Fibroblast of skin of abdomen (primary cell): ENCODE measurements around the gene SULT1E1.
"Not testable (repeated sequence)": the region's sequence is repeated elsewhere in the genome, so short reads cannot be mapped to it uniquely, and the experiment has no call there.

Source experiments
- DNase-seq: peaks from one replicate; pipeline ENCODE4 v3.0.0-alpha.2; 2013

Gene SULT1E1

DNA sequence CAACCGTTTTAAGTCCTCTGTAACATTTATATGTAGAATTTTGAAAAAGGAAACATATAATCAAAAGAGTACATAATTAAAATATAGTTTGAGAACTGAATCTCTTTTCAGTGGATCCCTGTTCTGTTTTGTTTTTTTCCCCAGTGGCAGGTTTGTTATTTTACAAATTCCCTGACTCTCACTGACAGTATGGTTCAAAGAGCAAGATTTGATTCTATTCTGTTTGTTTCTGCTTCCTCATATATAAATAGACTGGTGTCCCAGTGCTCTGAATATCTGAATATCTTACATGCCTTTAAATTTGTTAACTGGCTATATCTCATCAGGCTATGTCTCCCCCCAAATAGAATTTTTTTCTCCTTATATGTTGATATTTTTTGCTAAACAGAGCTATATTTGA lies 16.6 kb downstream of the SULT1E1 start:
- no peak for DNase-seq

GRCh38 chr4:69838977-69839376 lies 21.0 kb downstream of the SULT1E1 start:
- DNase-seq, result no peak

DNA sequence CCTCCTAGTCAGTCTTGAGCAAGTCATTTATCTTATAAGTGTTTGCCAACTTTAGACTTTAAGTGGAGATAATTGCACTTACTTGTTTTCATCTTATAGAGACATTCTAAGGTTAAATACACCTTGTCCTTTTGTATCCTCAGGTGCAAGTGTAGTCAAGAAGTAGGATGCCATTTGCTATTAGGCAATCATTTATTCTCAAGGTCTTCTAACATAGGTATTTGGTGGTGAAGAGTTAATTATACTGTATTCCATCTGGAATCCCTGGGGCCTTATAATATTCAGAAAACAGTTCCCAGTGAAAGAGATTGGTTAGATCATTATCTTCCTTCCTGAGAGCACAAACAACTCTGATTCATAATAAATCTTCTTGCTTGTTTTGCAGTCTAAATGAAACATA lies 23.7 kb downstream of the SULT1E1 start:
- no peak for DNase-seq

DNA sequence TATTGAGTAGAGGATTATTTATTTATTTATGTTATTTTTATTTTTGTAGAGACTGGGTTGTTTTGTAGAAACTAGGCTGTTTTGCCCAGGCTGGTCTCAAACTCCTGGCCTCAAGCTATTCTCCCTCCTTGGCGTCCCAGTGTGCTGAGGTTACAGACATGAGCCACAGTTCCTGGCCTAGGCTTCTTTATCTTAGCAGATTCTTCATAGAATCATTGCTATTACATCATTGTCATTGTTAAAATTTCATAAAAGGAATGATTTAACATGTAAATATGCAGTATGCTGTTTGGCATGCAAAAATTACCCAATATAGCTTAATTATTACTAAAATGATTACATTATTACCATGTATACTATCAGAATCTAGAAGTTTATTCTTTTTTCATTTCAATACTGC lies 24.2 kb downstream of the SULT1E1 start:
- DNase-seq, result no peak

DNA sequence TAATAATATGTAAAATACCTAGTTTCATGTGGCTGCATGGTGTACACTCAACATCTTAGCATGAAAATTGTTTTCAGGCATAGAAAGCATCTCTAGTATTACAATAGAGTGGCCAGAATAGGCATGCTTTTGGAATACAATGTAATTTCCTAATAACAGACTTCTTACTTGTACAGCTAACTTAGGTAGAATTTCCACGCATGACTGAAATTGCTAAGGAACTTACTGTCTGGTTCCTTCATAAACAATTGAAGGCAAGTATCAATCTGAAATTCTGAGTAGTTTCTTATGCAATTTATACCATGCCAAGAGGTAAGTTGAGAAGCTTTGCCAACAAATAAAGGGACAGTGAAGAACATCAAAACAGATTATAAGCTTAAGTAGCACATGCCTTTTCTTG lies 26.7 kb downstream of the SULT1E1 start:
- no peak for DNase-seq

DNA sequence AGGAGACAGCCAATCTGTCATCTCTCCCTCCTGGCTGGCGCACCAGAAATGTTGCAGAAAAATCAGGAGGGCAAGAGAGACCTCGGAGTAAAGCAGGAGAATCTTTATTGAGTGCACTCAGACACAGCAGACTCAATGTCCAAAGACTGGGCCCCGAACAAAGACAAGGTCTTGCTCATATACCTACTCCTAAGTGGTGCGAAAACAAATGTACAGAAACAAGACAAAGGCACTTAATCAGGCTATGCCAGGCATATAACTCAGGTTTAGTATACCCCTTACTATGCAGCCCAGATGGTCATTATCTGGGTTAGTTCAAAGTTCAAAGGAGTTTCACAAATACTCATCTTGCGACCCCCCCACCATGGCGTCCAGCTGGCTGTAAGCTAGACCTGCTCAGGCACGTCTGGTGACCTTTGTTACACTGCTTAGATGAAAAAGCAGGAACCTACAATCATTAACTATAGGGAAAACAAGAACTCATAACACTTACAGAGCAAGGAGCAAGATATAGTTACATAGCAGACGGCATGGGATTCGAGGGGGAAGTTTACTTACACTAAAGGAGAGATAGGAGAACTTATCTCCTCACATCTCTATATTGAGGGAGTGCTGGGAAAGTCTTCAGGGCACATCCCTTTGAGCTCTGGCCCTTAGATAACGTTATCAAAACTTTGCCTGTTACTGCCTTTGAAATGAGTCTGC lies 27.5 kb downstream of the SULT1E1 start:
- no peak for DNase-seq

GRCh38 chr4:69831646-69832325 lies 28.2 kb downstream of the SULT1E1 start:
- no peak for DNase-seq

DNA sequence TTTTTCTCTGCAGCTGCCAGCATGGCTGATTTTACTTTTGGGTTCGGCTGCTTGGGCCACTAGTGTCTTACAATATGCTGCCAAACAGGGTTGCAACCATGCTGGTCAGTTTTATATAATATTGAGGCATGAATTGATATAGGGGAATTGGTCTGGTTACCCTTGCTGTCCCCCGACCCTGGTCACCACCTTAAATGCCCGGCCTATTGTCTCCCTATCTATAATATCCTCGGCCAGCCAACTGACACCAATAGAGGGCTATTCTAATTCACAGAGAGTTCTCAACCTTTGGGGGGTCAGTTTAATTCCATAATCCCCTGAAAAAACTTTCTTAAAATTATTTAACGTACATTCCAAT lies 28.7 kb downstream of the SULT1E1 start:
- DNase-seq, result no peak

DNA sequence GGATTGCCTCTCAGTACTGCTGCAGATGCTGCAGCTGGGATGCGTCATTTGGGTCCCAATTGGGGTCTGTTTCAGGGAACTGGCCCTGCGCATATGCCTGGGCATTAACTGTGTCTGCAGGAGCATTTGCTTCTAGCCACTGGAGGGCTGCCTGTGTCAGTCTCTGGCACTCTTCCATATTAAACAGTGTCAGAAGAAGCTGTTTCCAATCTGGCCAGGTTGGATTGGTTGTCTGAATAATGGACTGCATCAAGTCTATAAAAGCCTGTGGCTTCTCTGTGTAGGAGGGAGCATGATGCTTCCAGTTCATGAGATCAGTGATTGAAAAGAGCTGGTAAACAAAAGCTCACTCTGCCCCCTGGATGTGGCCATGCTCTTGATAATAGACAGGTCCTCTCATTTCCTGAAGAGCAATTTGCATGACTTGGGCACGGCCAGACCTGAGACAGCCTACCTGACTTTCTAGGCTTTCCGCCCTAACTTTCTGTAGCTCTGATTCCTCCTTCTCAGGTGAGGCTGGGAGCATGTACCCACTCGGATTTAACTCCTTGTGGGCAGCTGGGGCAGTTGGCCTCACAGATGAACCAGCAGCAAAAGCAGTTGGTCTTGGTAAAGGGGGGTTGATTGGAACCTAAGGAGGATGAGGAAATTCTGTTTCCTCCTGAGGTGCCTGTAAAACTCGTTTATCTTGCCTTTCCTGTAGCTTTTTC lies 29.2 kb downstream of the SULT1E1 start:
- peak; percentile 44 for DNase-seq

GRCh38 chr4:69830192-69830559 lies 29.8 kb downstream of the SULT1E1 start:
- no peak for DNase-seq

DNA sequence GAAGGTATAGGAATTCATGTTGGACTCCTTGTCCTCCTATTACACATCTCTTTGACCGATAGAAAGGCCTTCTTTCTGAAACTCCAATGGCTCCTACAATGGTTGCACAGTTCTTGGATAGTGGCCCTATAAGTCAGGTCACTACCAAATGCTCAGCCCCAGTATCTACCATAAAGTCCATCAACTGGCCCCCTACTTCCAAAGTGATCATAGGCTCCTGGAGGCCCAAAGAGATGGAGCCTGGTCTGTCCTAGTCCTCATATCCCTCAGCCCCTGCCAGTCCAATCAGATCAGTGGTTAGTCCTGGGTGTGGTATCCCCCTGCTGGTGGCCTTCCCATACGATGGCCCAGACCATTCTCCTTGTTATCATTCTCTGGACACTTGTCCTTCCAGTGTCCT lies 30.3 kb downstream of the SULT1E1 start:
- DNase-seq, result no peak

- peak; percentile 2 for DNase-seq
Measured at GRCh38 chr4:69828828-69829227, 31.1 kb downstream of the SULT1E1 start.

DNA sequence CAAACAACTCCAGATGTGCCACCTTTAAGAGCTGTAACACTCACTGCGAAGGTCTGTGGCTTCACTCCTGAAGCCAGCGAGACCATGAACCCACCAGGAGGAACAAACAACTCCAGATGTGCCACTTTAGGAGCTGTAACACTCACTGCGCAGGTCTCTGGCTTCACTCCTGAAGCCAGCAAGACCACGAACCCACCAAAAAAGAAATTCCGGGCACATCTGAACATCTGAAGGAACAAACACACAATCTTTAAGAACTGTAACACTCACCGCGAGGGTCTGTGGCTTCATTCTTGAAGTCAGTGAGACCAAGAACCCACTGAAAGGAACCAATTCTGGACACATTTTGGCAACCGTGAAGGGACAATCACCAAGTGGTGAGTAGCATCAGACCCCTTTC lies 34.9 kb downstream of the SULT1E1 start:
- DNase-seq, result not testable (repeated sequence)

DNA sequence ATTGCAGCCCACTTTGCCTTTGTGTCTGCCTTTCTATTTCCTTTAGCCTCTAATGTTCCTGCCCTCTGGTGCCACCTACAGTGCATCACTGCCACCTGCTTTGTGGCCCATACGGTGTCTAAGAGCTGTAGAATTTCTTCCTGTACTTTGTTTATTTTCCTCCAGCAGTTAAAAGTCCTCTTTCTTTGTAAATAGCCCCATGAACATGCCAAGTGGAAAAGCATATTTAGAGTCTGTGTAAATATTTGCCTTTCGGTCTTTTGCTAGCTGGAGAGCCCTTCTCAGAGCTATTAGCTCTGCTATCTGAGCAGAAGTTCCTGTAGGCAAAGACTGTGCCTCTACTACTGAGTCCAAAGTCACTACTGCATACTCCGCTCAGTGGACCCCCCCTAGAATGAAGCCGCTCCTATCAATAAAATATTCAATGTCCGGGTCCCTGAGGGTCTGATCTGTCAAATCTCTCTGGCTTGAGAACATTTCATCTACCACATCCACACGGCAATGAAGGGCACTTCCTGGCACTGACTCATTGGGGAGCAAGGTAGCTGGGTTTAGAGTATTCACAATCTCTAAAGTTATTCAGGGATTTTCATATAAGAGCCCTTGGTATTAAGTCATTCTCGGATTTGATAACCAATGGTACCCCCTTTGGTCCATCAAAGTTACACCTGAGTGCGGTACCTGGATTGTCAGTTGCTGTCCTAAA lies 36.3 kb downstream of the SULT1E1 start:
- DNase-seq, result peak; percentile 27

- no peak for DNase-seq
Measured at GRCh38 chr4:69823048-69823447, 36.9 kb downstream of the SULT1E1 start.

DNA sequence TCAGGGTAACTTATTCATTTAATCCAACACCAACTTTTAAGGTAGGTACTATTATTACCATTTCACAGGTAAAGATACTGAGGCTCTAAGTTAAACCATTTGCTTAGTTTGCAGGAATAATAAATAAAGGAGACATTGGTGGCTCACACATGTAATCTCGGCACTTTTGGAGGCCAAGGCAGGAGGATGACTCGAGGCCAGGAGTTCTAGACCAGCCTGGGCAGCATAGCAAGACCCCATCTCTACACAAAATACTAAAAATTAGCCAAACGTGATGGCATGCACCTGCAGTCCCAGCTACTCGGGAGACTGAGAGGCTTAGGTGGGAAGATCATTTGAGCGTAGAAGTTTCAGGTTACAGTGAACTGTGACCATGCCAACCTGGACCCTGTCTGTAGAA lies 37.7 kb downstream of the SULT1E1 start:
- no peak for DNase-seq

- no peak for DNase-seq
Measured at GRCh38 chr4:69818060-69818639, 41.8 kb downstream of the SULT1E1 start.

- no peak for DNase-seq
Measured at GRCh38 chr4:69816236-69816635, 43.7 kb downstream of the SULT1E1 start.

DNA sequence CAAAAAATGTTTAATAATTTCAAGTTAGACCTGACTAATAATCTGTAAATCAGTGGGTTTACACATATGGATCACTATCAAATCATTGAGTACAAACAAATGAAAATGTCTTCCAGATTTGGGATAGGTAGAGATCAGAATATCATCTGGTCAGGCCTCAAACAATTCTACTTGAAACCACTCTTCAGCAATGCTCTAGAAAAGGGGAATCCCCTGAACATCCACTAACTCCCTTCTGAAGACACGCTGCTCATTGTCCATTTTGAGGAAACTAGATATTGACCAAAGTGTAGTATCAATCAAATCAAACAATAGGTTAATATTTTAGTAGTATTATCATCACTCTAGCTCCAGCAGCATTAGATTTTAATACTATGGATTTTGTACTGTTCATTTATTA lies 46.3 kb downstream of the SULT1E1 start:
- DNase-seq, result no peak

GRCh38 chr4:69811166-69811565 lies 48.8 kb downstream of the SULT1E1 start:
- DNase-seq, result no peak

DNA sequence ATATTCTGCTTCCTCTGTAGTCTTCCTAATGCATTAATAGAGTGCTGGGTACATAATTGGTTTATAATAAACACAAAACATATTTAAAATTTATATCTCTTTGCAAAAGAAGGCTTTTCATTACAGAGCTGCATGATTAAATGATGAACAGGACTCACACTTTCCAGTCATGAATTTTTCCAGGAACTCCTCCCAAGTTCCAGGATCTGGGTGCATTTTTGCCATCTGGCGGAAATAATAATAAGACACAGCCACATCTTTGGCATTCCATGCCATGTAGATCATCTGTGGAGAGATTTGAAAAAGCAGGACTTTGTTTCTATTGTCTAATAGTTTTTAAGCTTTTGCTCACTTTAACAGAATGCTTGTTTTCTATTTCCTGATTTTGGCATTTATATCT lies 59.3 kb downstream of the SULT1E1 start:
- peak; percentile 72 for DNase-seq

- DNase-seq, result no peak
Measured at GRCh38 chr4:69799337-69799736, 60.6 kb downstream of the SULT1E1 start.

GRCh38 chr4:69793732-69794131 lies 66.2 kb downstream of the SULT1E1 start:
- DNase-seq, result no peak
